Measurements from ENCODE around the gene PARD3.

Gene PARD3

GRCh38 chr10:34677132-34677531 is 138.0 kb downstream of the PARD3 start:
- Histone ChIP-seq H3K27me3 (ENCODE audit: insufficient read depth, low read length, poor library complexity, severe bottlenecking) (no peaks in the 10 kb centered on the region), H4K20me1 (ENCODE audit: insufficient read depth, low read length, poor library complexity, severe bottlenecking) (peaks cover 8% of the 10 kb centered on the region), H2AFZ (ENCODE audit: low read length) (no peak overlapping the region), H3F3A (ENCODE audit: low read depth) (no peaks in the 10 kb centered on the region), H3K9me3 (ENCODE audit: insufficient read depth, low read depth, low read length) (no peaks in the 10 kb centered on the region), H3K36me3 (ENCODE audit: insufficient read depth, low read length) (no peaks in the 10 kb centered on the region), H3K9me2 (replicated peaks; ENCODE audit: low read depth, low read length) (no peaks in the 10 kb centered on the region), H3K4me2 (ENCODE audit: low read depth, low read length, poor library complexity, severe bottlenecking) (no peak overlapping the region), H3K4me3 (ENCODE audit: low read length, poor library complexity, severe bottlenecking) (no peak overlapping the region), H3K79me2 (ENCODE audit: insufficient read depth, low read length) (peaks cover 69% of the 10 kb centered on the region), H3K9ac (ENCODE audit: low read depth, low read length, poor library complexity, severe bottlenecking) (no peak overlapping the region), H3K4me1 (ENCODE audit: insufficient read depth, low read length, poor library complexity, severe bottlenecking) (peaks cover 8% of the 10 kb centered on the region)
- TF ChIP-seq CTCF (conservative IDR thresholded peaks at IDR 0.05; ENCODE audit: low read length) (no peak), EZH2phosphoT487 (IDR thresholded peaks at IDR 0.05; ENCODE audit: borderline replicate concordance) (no peak)

DNA sequence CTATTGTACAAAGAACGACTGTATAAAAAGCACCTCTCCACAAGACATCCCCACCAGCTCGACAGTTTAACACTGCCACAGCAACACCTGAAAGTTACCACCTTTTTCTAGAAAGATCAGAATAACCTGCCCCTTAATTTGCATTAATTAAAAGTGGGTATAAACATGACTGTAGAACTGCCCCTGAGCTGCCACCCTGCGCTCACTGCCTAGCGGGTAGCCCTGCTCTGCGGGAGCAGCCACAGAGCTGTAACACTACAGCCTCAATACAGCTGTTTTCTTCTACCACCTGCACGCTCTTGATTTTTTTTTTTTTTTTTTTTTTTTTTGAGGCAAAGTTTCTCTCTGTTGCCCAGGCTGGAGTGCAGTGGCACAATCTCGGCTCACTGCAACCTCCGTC is 140.9 kb downstream of the PARD3 start:
- H3K9ac ChIP-seq (ENCODE audit: low read depth, low read length, poor library complexity, severe bottlenecking), result no peak overlapping the region
- H2AFZ ChIP-seq (ENCODE audit: low read length), result no peak overlapping the region
- H3K36me3 ChIP-seq (ENCODE audit: insufficient read depth, low read length), result no peaks in the 10 kb centered on the region
- no peaks in the 10 kb centered on the region for H3K9me2 ChIP-seq (replicated peaks; ENCODE audit: low read depth, low read length)
- H3K4me2 ChIP-seq (ENCODE audit: low read depth, low read length, poor library complexity, severe bottlenecking), result no peak overlapping the region
- H3K4me1 ChIP-seq (ENCODE audit: insufficient read depth, low read length, poor library complexity, severe bottlenecking), result peaks cover 12% of the 10 kb centered on the region
- no peak for TF ChIP-seq EZH2phosphoT487 (IDR thresholded peaks at IDR 0.05; ENCODE audit: borderline replicate concordance)
- no peak for TF ChIP-seq CTCF (conservative IDR thresholded peaks at IDR 0.05; ENCODE audit: low read length)
- no peaks in the 10 kb centered on the region for H3K27me3 ChIP-seq (ENCODE audit: insufficient read depth, low read length, poor library complexity, severe bottlenecking)
- no peaks in the 10 kb centered on the region; the same call in 1 of the 2 replicates for H3F3A ChIP-seq (ENCODE audit: low read depth)
- peaks cover 5% of the 10 kb centered on the region for H4K20me1 ChIP-seq (ENCODE audit: insufficient read depth, low read length, poor library complexity, severe bottlenecking)
- peaks cover 82% of the 10 kb centered on the region for H3K79me2 ChIP-seq (ENCODE audit: insufficient read depth, low read length)
- H3K4me3 ChIP-seq (ENCODE audit: low read length, poor library complexity, severe bottlenecking), result no peak overlapping the region
- H3K9me3 ChIP-seq (ENCODE audit: insufficient read depth, low read depth, low read length), result no peaks in the 10 kb centered on the region

DNA sequence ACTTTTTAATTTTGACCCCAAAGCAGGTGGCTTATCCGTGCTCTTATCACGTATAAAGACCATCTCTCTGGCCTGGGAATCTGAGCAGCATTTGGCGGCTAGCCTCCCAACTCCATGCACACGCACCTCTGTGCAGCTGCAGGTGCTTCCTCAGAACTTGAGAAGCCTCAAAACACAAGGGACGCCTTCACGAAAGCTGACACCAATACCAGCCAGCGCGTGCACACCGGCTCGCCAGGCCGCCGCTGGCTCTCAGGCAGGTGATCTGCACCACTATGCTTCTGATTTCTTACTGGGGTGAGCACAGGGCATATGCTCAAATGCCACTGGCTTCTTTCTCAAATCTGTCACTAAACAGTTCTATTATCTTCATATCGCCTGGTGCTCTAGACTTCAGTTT is 145.0 kb downstream of the PARD3 start:
- no peak for TF ChIP-seq CTCF (conservative IDR thresholded peaks at IDR 0.05; ENCODE audit: low read length)
- TF ChIP-seq EZH2phosphoT487 (IDR thresholded peaks at IDR 0.05; ENCODE audit: borderline replicate concordance), result no peak
- Histone ChIP-seq H3K79me2 (ENCODE audit: insufficient read depth, low read length) (peaks cover 73% of the 10 kb centered on the region), H3F3A (ENCODE audit: low read depth) (no peaks in the 10 kb centered on the region; the same call in 1 of the 2 replicates), H3K9ac (ENCODE audit: low read depth, low read length, poor library complexity, severe bottlenecking) (no peak overlapping the region), H3K4me3 (ENCODE audit: low read length, poor library complexity, severe bottlenecking) (no peak overlapping the region), H3K9me3 (ENCODE audit: insufficient read depth, low read depth, low read length) (no peaks in the 10 kb centered on the region), H4K20me1 (ENCODE audit: insufficient read depth, low read length, poor library complexity, severe bottlenecking) (peaks cover 9% of the 10 kb centered on the region), H3K36me3 (ENCODE audit: insufficient read depth, low read length) (no peaks in the 10 kb centered on the region), H2AFZ (ENCODE audit: low read length) (no peak overlapping the region), H3K4me2 (ENCODE audit: low read depth, low read length, poor library complexity, severe bottlenecking) (no peak overlapping the region), H3K4me1 (ENCODE audit: insufficient read depth, low read length, poor library complexity, severe bottlenecking) (peaks cover 21% of the 10 kb centered on the region), H3K9me2 (replicated peaks; ENCODE audit: low read depth, low read length) (no peaks in the 10 kb centered on the region), H3K27me3 (ENCODE audit: insufficient read depth, low read length, poor library complexity, severe bottlenecking) (no peaks in the 10 kb centered on the region)

Data from Loucy (cell line).